Measurements from ENCODE around the gene STT3B.

The STT3B gene

DNA sequence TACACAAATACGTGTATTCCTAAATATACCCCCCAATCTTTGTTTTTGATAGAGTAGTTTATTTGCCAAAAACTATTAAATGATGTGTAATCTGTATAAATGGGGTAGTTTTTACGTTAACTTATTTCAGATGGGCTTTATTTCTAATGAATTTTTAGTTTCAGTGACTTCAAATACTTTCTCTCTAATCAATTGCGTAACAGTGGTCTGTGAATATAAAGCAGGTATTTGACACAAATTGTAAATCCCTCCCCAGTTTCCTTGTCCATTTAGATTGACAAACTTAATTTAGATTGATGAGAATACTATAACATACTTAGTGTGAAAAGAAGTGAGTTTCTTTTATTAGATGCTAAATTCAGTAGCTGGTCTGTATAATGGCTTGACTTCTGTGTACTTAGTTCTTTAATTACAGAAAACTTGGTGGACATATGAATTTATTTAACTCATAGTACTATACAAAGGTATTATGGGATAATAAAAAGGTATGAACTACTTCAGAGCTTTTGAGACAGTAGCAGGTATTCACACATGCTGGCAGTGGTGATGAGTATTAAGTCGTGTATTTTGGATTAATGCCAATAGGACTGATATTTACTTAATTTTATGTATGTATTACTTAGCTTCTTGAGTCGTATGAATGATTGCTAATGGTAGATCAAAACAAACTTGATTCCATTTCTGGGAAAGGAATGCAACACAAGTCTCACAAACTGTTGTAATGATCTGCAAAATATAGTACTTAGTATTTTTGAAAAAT is 81.6 kb downstream of the STT3B start:
- no peak for DNase-seq (ENCODE audit: low spot score)

GRCh38 chr3:31615071-31615875 is 82.5 kb downstream of the STT3B start:
- no peak for DNase-seq (ENCODE audit: low spot score)
- TF ChIP-seq, protein P1, sequence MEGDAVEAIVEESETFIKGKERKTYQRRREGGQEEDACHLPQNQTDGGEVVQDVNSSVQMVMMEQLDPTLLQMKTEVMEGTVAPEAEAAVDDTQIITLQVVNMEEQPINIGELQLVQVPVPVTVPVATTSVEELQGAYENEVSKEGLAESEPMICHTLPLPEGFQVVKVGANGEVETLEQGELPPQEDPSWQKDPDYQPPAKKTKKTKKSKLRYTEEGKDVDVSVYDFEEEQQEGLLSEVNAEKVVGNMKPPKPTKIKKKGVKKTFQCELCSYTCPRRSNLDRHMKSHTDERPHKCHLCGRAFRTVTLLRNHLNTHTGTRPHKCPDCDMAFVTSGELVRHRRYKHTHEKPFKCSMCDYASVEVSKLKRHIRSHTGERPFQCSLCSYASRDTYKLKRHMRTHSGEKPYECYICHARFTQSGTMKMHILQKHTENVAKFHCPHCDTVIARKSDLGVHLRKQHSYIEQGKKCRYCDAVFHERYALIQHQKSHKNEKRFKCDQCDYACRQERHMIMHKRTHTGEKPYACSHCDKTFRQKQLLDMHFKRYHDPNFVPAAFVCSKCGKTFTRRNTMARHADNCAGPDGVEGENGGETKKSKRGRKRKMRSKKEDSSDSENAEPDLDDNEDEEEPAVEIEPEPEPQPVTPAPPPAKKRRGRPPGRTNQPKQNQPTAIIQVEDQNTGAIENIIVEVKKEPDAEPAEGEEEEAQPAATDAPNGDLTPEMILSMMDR (IDR thresholded peaks at IDR 0.05; ENCODE audit: extremely low read depth, missing control alignments) = no peak

More for the DNA sequence above, 81.6 kb downstream of the STT3B start:
- TF ChIP-seq, protein P1 (IDR thresholded peaks at IDR 0.05; ENCODE audit: extremely low read depth, missing control alignments) = no peak

DNA sequence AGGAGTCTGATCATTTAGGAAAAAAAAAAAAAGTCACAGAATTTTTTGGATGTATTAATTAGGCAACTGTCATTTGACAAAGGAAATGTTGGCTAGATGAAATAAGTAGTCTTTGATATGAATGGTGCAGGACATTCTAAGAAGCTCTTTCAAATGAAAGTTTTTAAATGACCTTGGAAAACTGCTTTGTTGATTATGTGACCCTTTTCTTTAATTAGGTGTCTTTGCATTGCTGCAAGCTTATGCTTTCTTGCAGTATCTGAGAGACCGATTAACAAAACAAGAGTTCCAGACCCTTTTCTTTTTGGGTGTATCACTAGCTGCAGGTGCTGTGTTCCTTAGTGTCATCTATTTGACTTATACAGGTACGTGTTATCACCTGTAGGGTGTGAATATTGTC is 84.0 kb downstream of the STT3B start:
- DNase-seq (ENCODE audit: low spot score) = no peak
- TF ChIP-seq, protein P1 (IDR thresholded peaks at IDR 0.05; ENCODE audit: extremely low read depth, missing control alignments) = no peak

- TF ChIP-seq, protein P1 (IDR thresholded peaks at IDR 0.05; ENCODE audit: extremely low read depth, missing control alignments) = no peak
- DNase-seq (ENCODE audit: low spot score) = no peak
These were observed 87.9 kb downstream of the STT3B start for GRCh38 chr3:31620656-31621055.

GRCh38 chr3:31621314-31621713 is 88.6 kb downstream of the STT3B start:
- TF ChIP-seq, protein P1 (IDR thresholded peaks at IDR 0.05; ENCODE audit: extremely low read depth, missing control alignments) = no peak
- no peak for DNase-seq (ENCODE audit: low spot score)

- TF ChIP-seq, protein P1 (IDR thresholded peaks at IDR 0.05; ENCODE audit: extremely low read depth, missing control alignments) = no peak
- peak; percentile 7 for DNase-seq (ENCODE audit: low spot score)
These were observed 90.0 kb downstream of the STT3B start for GRCh38 chr3:31622636-31623288.
